SH-SY5Y (cell line): ENCODE data around the gene PLOD3.

Experiments used
- GATA2 ChIP-seq: IDR thresholded peaks from 2 replicates; pipeline ENCODE4 v1.6.1; 2011; ENCODE audit warnings: mild to moderate bottlenecking, low read depth, low read length
- GATA3 ChIP-seq: IDR thresholded peaks from 2 replicates; pipeline ENCODE4 v1.6.1; 2011; ENCODE audit warnings: low read depth, mild to moderate bottlenecking, low read length, moderate library complexity

GRCh38 chr7:101210143-101210542 lies 7.2 kb downstream of the PLOD3 start:
- TF ChIP-seq GATA2 (no peak), GATA3 (no peak)
